ENCODE data around the gene SPACA4. TPM values are rescaled to one million over a fixed set of nuclear protein-coding genes. Genes with fewer than 3 reads are reported as not detected.
A peak's percentile ranks its signal among the peaks of the same experiment; 100 is the strongest.

SPACA4 gene
- polyA plus RNA-seq, 3 donors from 2014 or later = not detected

- Mint-ChIP-seq H3K36me3 (peaks cover 0 to 5% (median 4%) of the 10 kb centered on the region in 3 donors), H3K27ac (peak within 1 kb of the TSS; percentile 98 to 100 (median 98)), H3K27me3 (ENCODE audit: low read depth in 3 of 3) (peaks cover 14 to 24% (median 14%) of the 10 kb centered on the region in 3 donors), H3K4me1 (peaks cover 51 to 57% of the 10 kb centered on the region in 2 donors), H3K9me3 (no peaks in the 10 kb centered on the region), H3K4me3 (peak within 1 kb of the TSS; percentile 89 to 98 (median 92))
- DNase-seq = no peak
Observed at GRCh38 chr19:48636859-48637448, 30.4 kb downstream of the SPACA4 start, which contains the start of gene DBP. TSS of gene DBP (minus strand) at chr19:48637379. CDS start at chr19:48636994, 385 bp downstream.

- Mint-ChIP-seq H3K4me3 (peak overlapping the region; percentile 89 to 98 (median 92)), H3K36me3 (peaks cover 0 to 5% (median 1%) of the 10 kb centered on the region in 3 donors), H3K4me1 (peaks cover 48 to 54% of the 10 kb centered on the region in 2 donors), H3K27me3 (ENCODE audit: low read depth in 3 of 3) (peaks cover 14 to 24% (median 14%) of the 10 kb centered on the region in 3 donors), H3K27ac (peak overlapping the region; percentile 98 to 100 (median 98)), H3K9me3 (no peaks in the 10 kb centered on the region)
- DNase-seq = peak; percentile 100
Observed at GRCh38 chr19:48637449-48637947, 31.0 kb downstream of the SPACA4 start.

GRCh38 chr19:48637948-48638830, 31.6 kb downstream of the SPACA4 start:
- Mint-ChIP-seq H3K36me3 (peaks cover 0 to 5% (median 0%) of the 10 kb centered on the region in 3 donors), H3K27me3 (ENCODE audit: low read depth in 3 of 3) (peaks cover 14 to 24% (median 14%) of the 10 kb centered on the region in 3 donors), H3K4me3 (peak overlapping the region; percentile 89 to 98 (median 92)), H3K9me3 (no peaks in the 10 kb centered on the region), H3K4me1 (peaks cover 46 to 52% of the 10 kb centered on the region in 2 donors), H3K27ac (peak overlapping the region; percentile 98 to 100 (median 98))
- DNase-seq = peak; percentile 89 to 93 (median 90)

- peak overlapping the region; percentile 98 to 100 (median 98) for H3K27ac Mint-ChIP-seq
- peaks cover 14 to 24% (median 14%) of the 10 kb centered on the region in 3 donors for H3K27me3 Mint-ChIP-seq (ENCODE audit: low read depth in 3 of 3)
- DNase-seq = no peak
- no peaks in the 10 kb centered on the region for H3K9me3 Mint-ChIP-seq
- H3K36me3 Mint-ChIP-seq = peaks cover 0 to 5% (median 0%) of the 10 kb centered on the region in 3 donors
- H3K4me1 Mint-ChIP-seq = peaks cover 39 to 45% of the 10 kb centered on the region in 2 donors
- H3K4me3 Mint-ChIP-seq = peak overlapping the region; percentile 89 to 98 (median 92)
Observed at GRCh38 chr19:48638831-48639381, 32.4 kb downstream of the SPACA4 start.

GRCh38 chr19:48639483-48640375, 33.2 kb downstream of the SPACA4 start:
- H3K9me3 Mint-ChIP-seq = no peaks in the 10 kb centered on the region
- peak overlapping the region; percentile 55 to 100 (median 98) for H3K27ac Mint-ChIP-seq
- peaks cover 32 to 38% of the 10 kb centered on the region in 2 donors for H3K4me1 Mint-ChIP-seq
- peaks cover 11 to 21% (median 11%) of the 10 kb centered on the region in 3 donors for H3K27me3 Mint-ChIP-seq (ENCODE audit: low read depth in 3 of 3)
- H3K4me3 Mint-ChIP-seq = peak overlapping the region; percentile 33 to 98 (median 69)
- peaks cover 0 to 5% (median 0%) of the 10 kb centered on the region in 3 donors for H3K36me3 Mint-ChIP-seq
- DNase-seq = peak in 2 of 3 donors; percentile 30 to 67

GRCh38 chr19:48641850-48642249, 35.3 kb downstream of the SPACA4 start:
- peak overlapping the region in 1 of 6 donors; percentile 72 for H3K27ac Mint-ChIP-seq
- no peaks in the 10 kb centered on the region for H3K9me3 Mint-ChIP-seq
- peak overlapping the region in 1 of 5 donors; percentile 33 for H3K4me3 Mint-ChIP-seq
- no peak for DNase-seq
- H3K36me3 Mint-ChIP-seq = peaks cover 0 to 5% (median 0%) of the 10 kb centered on the region in 3 donors
- peaks cover 38 to 43% of the 10 kb centered on the region in 2 donors for H3K4me1 Mint-ChIP-seq
- peaks cover 4 to 18% (median 10%) of the 10 kb centered on the region in 3 donors for H3K27me3 Mint-ChIP-seq (ENCODE audit: low read depth in 3 of 3)

- Mint-ChIP-seq H3K27ac (peak overlapping the region in 2 of 6 donors; percentile 3 to 66), H3K36me3 (peaks cover 0 to 5% (median 0%) of the 10 kb centered on the region in 3 donors), H3K9me3 (no peaks in the 10 kb centered on the region), H3K4me1 (peaks cover 42% of the 10 kb centered on the region in 2 donors), H3K27me3 (ENCODE audit: low read depth in 3 of 3) (peaks cover 0 to 10% (median 4%) of the 10 kb centered on the region in 3 donors), H3K4me3 (no peak overlapping the region)
- no peak for DNase-seq
Observed at GRCh38 chr19:48642862-48643261, 36.3 kb downstream of the SPACA4 start.

GRCh38 chr19:48644355-48644754, 37.8 kb downstream of the SPACA4 start:
- Mint-ChIP-seq H3K4me1 (peaks cover 33 to 37% of the 10 kb centered on the region in 2 donors), H3K4me3 (peak overlapping the region in 2 of 5 donors; percentile 90 to 97), H3K9me3 (no peaks in the 10 kb centered on the region), H3K27me3 (ENCODE audit: low read depth in 3 of 3) (peaks cover 2 to 6% (median 3%) of the 10 kb centered on the region in 3 donors), H3K36me3 (no peaks in the 10 kb centered on the region), H3K27ac (peak overlapping the region in 1 of 6 donors; percentile 28)
- DNase-seq = no peak

GRCh38 chr19:48644839-48645619, 38.5 kb downstream of the SPACA4 start:
- Mint-ChIP-seq H3K36me3 (no peaks in the 10 kb centered on the region), H3K4me3 (peak overlapping the region; percentile 82 to 97 (median 90)), H3K4me1 (peaks cover 29 to 36% of the 10 kb centered on the region in 2 donors), H3K27ac (peak overlapping the region; percentile 77 to 94 (median 90)), H3K9me3 (no peaks in the 10 kb centered on the region), H3K27me3 (ENCODE audit: low read depth in 3 of 3) (peaks cover under 1 to 6% (median 2%) of the 10 kb centered on the region in 3 donors)
- peak; percentile 65 to 73 (median 68) for DNase-seq

GRCh38 chr19:48645620-48646000, 39.1 kb downstream of the SPACA4 start:
- peak overlapping the region; percentile 82 to 97 (median 90) for H3K4me3 Mint-ChIP-seq
- peaks cover 2 to 6% (median 2%) of the 10 kb centered on the region in 3 donors for H3K27me3 Mint-ChIP-seq (ENCODE audit: low read depth in 3 of 3)
- no peaks in the 10 kb centered on the region for H3K9me3 Mint-ChIP-seq
- peak overlapping the region; percentile 89 to 94 (median 90) for H3K27ac Mint-ChIP-seq
- H3K36me3 Mint-ChIP-seq = no peaks in the 10 kb centered on the region
- no peak for DNase-seq
- peaks cover 28 to 35% of the 10 kb centered on the region in 2 donors for H3K4me1 Mint-ChIP-seq

- Mint-ChIP-seq H3K27me3 (ENCODE audit: low read depth in 3 of 3) (peaks cover 2 to 6% (median 2%) of the 10 kb centered on the region in 3 donors), H3K4me1 (peaks cover 28 to 32% of the 10 kb centered on the region in 2 donors), H3K27ac (peak within 1 kb of the TSS; percentile 89 to 94 (median 90)), H3K4me3 (peak within 1 kb of the TSS; percentile 82 to 97 (median 90)), H3K36me3 (no peaks in the 10 kb centered on the region), H3K9me3 (no peaks in the 10 kb centered on the region)
- peak; percentile 89 to 91 (median 91) for DNase-seq
Observed at GRCh38 chr19:48646001-48646721, 39.6 kb downstream of the SPACA4 start, which contains the start of gene CA11. TSS of gene CA11 (minus strand) at chr19:48646187. CDS start at chr19:48645632, 555 bp downstream.

Measured in immature natural killer cell (primary cell).